Neural progenitor cell (in vitro differentiated cells): ENCODE results near the gene UGT1A3. TPM values are rescaled to one million over a fixed set of nuclear protein-coding genes. Genes with fewer than 3 reads are reported as not detected.
"Not testable (repeated sequence)": the region's sequence is repeated elsewhere in the genome, so short reads cannot be mapped to it uniquely, and the experiment has no call there.

ENCODE experiments used
- DNase-seq: peaks from one replicate; pipeline ENCODE4 v3.0.0-alpha.2; 2016; ENCODE audit warnings: low spot score
- H2AFZ ChIP-seq: fragments of 200-600 bp; sonication (generic); replicated peaks from 2 replicates; pipeline ENCODE4 v1.6.1; 2016; ENCODE audit warnings: antibody characterized with exemption
- H3F3A ChIP-seq: fragments of 200-600 bp; sonication (generic); 2 replicates; pipeline ENCODE4 v1.6.1; 2016; ENCODE audit warnings: antibody characterized with exemption, low read depth
- H3K27ac ChIP-seq: fragments of 200-600 bp; sonication (generic); 2 replicates; pipeline ENCODE4 v1.5.1; 2016; ENCODE audit warnings: mild to moderate bottlenecking
- H3K27me3 ChIP-seq: fragments of 200-600 bp; sonication (generic); 2 replicates; pipeline ENCODE4 v1.6.1; 2016; ENCODE audit warnings: mild to moderate bottlenecking, moderate library complexity
- H3K36me3 ChIP-seq: fragments of 200-600 bp; sonication (generic); 2 replicates; pipeline ENCODE4 v1.5.1; 2016
- H3K4me1 ChIP-seq: fragments of 200-600 bp; sonication (generic); 2 replicates; pipeline ENCODE4 v1.6.1; 2016; ENCODE audit warnings: mixed run types
- H3K4me2 ChIP-seq: fragments of 200-600 bp; sonication (generic); 2 replicates; pipeline ENCODE4 v1.6.1; 2016
- H3K4me3 ChIP-seq: fragments of 200-600 bp; sonication (generic); 2 replicates; pipeline ENCODE4 v1.5.1; 2016
- H3K79me2 ChIP-seq: fragments of 200-600 bp; sonication (generic); 2 replicates; pipeline ENCODE4 v1.6.1; 2016; ENCODE audit warnings: low read depth
- H3K9ac ChIP-seq: fragments of 200-600 bp; sonication (generic); 2 replicates; pipeline ENCODE4 v1.6.1; 2016
- H3K9me3 ChIP-seq: fragments of 200-600 bp; sonication (generic); 2 replicates; pipeline ENCODE4 v1.5.1; 2016; ENCODE audit warnings: low read depth
- H4K20me1 ChIP-seq: fragments of 200-600 bp; sonication (generic); 2 replicates; pipeline ENCODE4 v1.6.1; 2016; ENCODE audit warnings: low read depth
- H3K27ac Mint-ChIP-seq: 3 replicates; pipeline ENCODE4 v1.8.0; 2021; ENCODE audit warnings: mixed read lengths
- H3K27me3 Mint-ChIP-seq: 2 replicates; pipeline ENCODE4 v1.8.0; 2022; ENCODE audit warnings: low read depth, mild to moderate bottlenecking, inconsistent platforms, moderate library complexity, mixed read lengths; ENCODE audit not compliant: insufficient read depth
- H3K36me3 Mint-ChIP-seq: 3 replicates; pipeline ENCODE4 v1.8.0; 2021; ENCODE audit warnings: mixed read lengths
- H3K4me1 Mint-ChIP-seq: 3 replicates; pipeline ENCODE4 v1.8.0; 2021; ENCODE audit warnings: mixed read lengths
- H3K4me3 Mint-ChIP-seq: 3 replicates; pipeline ENCODE4 v1.8.0; 2021; ENCODE audit warnings: mild to moderate bottlenecking, moderate library complexity, mixed read lengths
- H3K9me3 Mint-ChIP-seq: 3 replicates; pipeline ENCODE4 v1.8.0; 2020; ENCODE audit warnings: mixed read lengths
- CTCF ChIP-seq: fragments of 200-600 bp; sonication (generic); IDR thresholded peaks from 2 replicates; pipeline ENCODE4 v1.5.1; 2017; ENCODE audit warnings: antibody characterized with exemption, mild to moderate bottlenecking
- EZH2 ChIP-seq: fragments of 200-600 bp; sonication (generic); IDR thresholded peaks from 2 replicates; pipeline ENCODE4 v1.6.1; 2017; ENCODE audit warnings: antibody characterized with exemption, mild to moderate bottlenecking, moderate library complexity
- EZH2phosphoT487 ChIP-seq: fragments of 200-600 bp; sonication (generic); IDR thresholded peaks from 2 replicates; pipeline ENCODE4 v1.6.1; 2017; ENCODE audit warnings: antibody characterized with exemption
- total RNA-seq: library from RNA; depleted of rRNA; stranded (reverse); fragments of >200 nt; gene quantifications from 2 replicates; pipeline ENCODE4 v1.2.3, GENCODE V29; 2015; ENCODE audit warnings: low replicate concordance

UGT1A3 gene
- total RNA-seq, 1 donor from 2014 or later = not detected

DNA sequence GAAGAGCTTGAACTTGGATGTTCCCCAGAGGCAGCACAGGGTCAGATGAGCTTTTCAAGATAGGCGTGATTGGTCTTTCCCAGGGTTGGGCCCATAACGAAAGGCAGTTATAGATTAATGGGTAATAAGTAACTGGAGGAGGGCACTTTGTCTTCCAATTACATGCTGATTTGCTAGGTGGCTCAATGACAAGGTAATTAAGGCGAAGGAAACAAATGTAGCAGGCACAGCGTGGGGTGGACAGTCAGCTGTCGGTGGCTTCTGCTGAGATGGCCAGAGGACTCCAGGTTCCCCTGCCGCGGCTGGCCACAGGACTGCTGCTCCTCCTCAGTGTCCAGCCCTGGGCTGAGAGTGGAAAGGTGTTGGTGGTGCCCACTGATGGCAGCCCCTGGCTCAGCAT, 10.3 kb upstream of the UGT1A3 start, which contains the start of gene UGT1A4:
TSS of gene UGT1A4 (plus strand) at position 185 of the 400 bp plus-strand sequence. CDS start at position 270, 85 bp downstream.
- peak within 1 kb of the TSS; percentile 36 for H3K27ac Mint-ChIP-seq
- no peak within 1 kb of the TSS for H3K4me3 Mint-ChIP-seq
- H3K4me1 Mint-ChIP-seq = peaks cover 5% of the 10 kb centered on the region
- peaks cover 3% of the 10 kb centered on the region for H3K27me3 Mint-ChIP-seq
- Histone ChIP-seq H3K4me1 (peaks cover 3% of the 10 kb centered on the region), H3K79me2 (no peaks in the 10 kb centered on the region), H3K4me2 (no peak within 1 kb of the TSS), H3K9ac (no peak within 1 kb of the TSS), H2AFZ (no peak within 1 kb of the TSS), H3K9me3 (no peaks in the 10 kb centered on the region), H3K27ac (no peak within 1 kb of the TSS), H3K4me3 (no peak within 1 kb of the TSS), H3K36me3 (no peaks in the 10 kb centered on the region), H4K20me1 (no peaks in the 10 kb centered on the region), H3K27me3 (no peaks in the 10 kb centered on the region), H3F3A (no peaks in the 10 kb centered on the region)
- peaks cover 13% of the 10 kb centered on the region for H3K9me3 Mint-ChIP-seq
- no peak for DNase-seq
- no peak for TF ChIP-seq CTCF
- no peak for TF ChIP-seq EZH2phosphoT487
- TF ChIP-seq EZH2 = no peak
- no peaks in the 10 kb centered on the region for H3K36me3 Mint-ChIP-seq

- not testable (repeated sequence) for H3K79me2 ChIP-seq, H3K27me3 ChIP-seq, H3K27me3 Mint-ChIP-seq, H3K4me1 ChIP-seq, H3K9ac ChIP-seq, H3K4me3 Mint-ChIP-seq, H3K36me3 ChIP-seq, H3K9me3 ChIP-seq, H3K36me3 Mint-ChIP-seq, H3K4me1 Mint-ChIP-seq, H3K27ac ChIP-seq, H3K4me3 ChIP-seq, H3K9me3 Mint-ChIP-seq, H3K4me2 ChIP-seq, DNase-seq, H3F3A ChIP-seq, H4K20me1 ChIP-seq, H3K27ac Mint-ChIP-seq
- H2AFZ ChIP-seq = peak overlapping the region; percentile 63
Measured at GRCh38 chr2:233736868-233737653, 8.2 kb downstream of the UGT1A3 start.

- no peak overlapping the region for H2AFZ ChIP-seq
- H3K4me1 Mint-ChIP-seq = peaks cover 3% of the 10 kb centered on the region
- H3K27ac Mint-ChIP-seq = no peak overlapping the region
- peaks cover 4% of the 10 kb centered on the region for H3K9me3 Mint-ChIP-seq
- no peak overlapping the region for H3K4me2 ChIP-seq
- TF ChIP-seq EZH2 = no peak
- no peak for TF ChIP-seq EZH2phosphoT487
- no peak for TF ChIP-seq CTCF
- H3K36me3 ChIP-seq = no peaks in the 10 kb centered on the region
- no peaks in the 10 kb centered on the region for H3K36me3 Mint-ChIP-seq
- no peak for DNase-seq
- no peaks in the 10 kb centered on the region for H3K9me3 ChIP-seq
- no peak overlapping the region for H3K27ac ChIP-seq
- no peaks in the 10 kb centered on the region for H3K79me2 ChIP-seq
- H3K27me3 Mint-ChIP-seq = peaks cover 7% of the 10 kb centered on the region
- H3K4me1 ChIP-seq = no peaks in the 10 kb centered on the region
- H3K9ac ChIP-seq = no peak overlapping the region
- H3K4me3 ChIP-seq = no peak overlapping the region
- H3K4me3 Mint-ChIP-seq = no peak overlapping the region
- no peaks in the 10 kb centered on the region for H3F3A ChIP-seq
- no peaks in the 10 kb centered on the region for H4K20me1 ChIP-seq
- H3K27me3 ChIP-seq = no peaks in the 10 kb centered on the region
Measured at GRCh38 chr2:233740870-233741269, 12.0 kb downstream of the UGT1A3 start.
